GM21526 (cell line): ENCODE data around the gene DNAH14.
"Not testable (repeated sequence)": the region's sequence is repeated elsewhere in the genome, so short reads cannot be mapped to it uniquely, and the experiment has no call there.

ENCODE experiments used
- ATAC-seq: cut with Tn5 transposase; IDR thresholded peaks from one replicate; pipeline ENCODE4 v1.9.1; 2021; ENCODE audit warnings: moderate library complexity; ENCODE audit not compliant: unreplicated experiment, low FRiP score

The DNAH14 gene

DNA sequence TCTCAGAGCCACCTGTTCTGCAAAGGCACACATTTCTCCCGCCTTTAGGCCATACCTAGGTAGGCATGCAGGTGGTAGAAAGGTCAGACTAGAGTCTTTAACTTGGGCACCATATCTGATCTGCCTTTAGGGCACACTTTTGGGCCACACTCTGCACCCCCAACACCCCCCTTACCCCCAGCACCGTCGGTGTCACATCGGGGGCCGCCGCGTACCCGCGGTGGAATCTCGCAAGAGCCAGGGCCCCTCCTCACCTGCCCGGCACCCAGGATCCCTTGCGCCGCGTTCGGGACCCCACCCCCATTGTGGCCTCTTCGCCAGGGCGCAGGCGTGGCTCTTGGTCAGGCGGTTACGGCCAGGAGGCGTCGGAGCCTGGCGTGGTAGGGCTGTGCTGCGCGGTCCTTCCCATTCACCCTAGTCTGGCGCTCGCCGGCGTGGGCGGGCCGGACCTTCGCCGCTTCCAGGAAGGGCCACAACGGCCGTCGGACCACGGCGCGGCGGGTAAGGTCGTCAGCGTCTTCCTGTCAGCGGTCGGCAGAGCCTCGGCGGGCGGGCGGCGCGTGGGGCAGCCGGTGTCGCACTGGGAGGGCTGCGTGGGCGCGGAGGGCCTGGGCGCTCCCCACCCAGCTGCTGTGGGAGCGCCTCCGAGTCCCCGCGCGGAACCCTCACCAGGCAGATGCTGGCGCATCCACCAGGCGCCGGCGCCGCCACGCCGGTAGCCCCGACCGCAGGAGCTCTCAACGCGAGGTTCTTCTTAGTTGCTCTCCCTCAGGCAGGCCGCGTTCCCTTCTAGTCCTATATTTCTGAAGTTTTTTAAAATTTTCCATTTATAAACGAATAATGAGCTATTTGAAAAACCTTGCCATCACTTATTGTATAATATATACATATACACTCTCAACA is at the start of gene DNAH14:
DNAH14 (plus strand) TSS at position 341 of the 903 bp plus-strand sequence. CDS start 23,028 bp downstream, outside the sequence.
- ATAC-seq, result no peak

DNA sequence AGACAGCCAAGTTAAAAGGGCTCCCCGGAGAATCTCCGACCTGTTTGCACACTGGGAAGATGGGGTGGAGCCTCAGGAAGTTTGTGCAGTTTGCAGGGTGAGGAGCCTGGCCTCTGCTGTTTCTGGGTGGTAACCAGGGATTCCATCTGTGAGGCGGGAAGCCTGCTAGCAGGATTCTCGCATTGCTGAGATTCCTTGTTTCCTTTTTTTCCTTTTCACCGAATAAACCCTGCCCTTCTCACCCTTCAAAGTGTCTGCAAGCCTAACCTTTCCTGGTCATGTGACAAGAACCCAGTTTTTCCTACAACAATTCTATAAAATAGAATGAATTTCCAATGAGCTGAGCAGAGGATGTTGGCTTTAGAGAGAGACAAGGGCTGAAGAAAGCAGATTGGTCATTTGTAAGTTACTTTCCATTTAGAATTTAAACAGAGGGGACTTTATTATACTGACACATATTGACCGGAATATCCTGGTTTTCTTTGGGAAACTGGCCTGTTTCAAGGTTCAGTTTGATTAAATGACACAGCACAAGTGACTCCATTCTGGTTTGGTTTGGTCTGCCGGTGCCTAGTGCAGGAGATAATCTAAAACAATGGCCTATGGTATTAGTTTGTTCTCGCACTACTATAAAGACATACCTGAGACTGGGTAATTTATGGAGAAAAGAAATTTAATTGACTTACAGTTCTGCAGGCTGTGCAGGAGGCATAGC is 48.7 kb upstream of the DNAH14 start:
- no peak for ATAC-seq

DNA sequence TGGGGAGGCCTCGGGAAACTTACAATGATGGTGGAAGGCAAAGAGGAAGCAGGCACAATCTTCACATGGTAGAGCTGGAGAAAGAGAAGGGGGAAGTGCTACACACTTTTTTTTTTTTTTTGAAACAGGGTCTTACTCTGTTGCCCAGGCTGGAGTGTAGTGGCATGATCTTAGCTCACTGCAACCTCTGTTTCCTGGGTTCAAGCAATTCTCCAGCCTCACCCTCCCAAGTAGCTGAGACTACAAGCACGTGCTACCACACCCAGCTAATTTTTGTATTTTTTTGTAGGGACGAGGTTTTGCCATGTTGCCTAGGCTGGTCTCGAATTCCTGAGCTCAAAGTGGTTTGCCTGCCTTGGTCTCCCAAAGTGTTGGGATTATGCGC is 48.2 kb upstream of the DNAH14 start:
- ATAC-seq, result not testable (repeated sequence)

DNA sequence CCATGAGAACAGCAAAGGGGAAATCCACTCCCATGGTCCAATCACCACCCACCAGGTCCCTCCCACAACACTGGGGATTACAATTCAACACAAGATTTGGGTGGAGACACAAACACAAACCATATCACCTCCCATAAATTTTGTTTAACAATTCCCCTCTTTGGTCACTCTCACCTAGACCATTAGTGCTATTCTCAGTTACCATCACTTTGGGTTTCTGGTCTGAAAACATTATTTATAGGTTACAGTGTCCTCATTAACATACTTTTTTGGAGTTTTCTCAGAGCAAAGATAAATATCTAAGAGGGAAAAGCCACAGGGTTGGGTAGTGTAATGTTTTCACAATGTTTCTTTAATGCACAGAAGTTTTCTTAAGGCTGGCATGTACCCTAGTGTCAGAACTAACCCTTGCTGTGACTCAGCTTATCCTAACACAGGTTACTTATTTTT is 47.7 kb upstream of the DNAH14 start:
- no peak for ATAC-seq

DNA sequence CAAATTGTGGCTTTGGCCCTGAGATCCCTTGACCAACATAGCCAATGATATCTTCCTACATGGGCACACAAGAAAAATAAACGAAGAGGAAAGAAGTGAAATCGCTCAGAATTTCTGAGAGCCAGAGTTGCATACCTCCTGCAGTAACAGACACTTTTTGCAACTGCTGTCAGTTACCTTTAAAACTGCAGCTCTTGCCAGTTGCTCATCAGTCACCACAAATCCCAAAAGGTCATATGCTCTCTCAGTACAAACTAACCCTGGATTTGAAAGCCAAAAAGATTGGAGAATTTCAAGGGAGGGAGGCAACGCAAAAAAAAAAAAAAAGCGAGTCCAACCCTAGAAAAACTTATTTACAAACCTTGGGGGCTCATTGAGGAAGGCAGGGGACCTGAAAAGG is 47.2 kb upstream of the DNAH14 start:
- ATAC-seq, result no peak

DNA sequence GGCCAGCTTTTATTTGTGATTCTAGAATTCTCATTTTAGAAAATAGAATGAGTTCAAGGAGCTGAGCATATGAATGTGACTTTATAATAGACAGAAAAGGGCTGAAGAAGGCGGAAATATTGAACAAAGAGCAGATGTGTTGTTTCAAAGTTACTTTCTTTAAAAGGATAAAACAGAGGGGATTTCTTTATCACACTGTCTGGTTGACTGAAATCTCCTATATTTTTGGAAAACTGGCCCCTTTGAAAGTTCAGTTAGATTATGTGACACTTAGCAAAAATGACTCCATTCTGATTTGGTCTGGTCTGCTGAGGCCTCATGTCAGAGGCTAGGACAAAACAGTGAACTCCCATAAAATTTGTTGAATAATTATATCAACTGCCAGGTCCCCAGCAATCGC is 46.4 kb upstream of the DNAH14 start:
- no peak for ATAC-seq

DNA sequence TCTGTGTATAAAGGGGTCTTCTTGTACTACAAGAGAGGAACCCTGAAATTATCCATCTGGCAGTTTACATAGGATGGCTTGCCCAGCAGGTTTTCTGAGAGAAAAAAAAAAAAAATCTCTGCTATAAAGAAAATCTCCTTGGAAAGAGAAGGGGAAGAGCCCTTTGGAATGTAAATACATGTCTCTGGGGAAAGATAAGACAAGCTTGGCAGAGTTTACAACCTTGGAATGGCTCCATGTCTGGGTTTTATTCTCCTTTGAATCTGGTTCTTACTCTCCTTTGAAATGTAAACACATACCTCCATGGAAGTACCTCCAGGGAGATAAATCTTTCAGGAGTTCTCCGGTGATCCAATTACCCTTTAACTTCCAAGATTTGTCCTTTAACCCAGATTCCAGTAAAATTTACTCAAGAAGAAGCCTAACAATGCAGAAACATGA is 45.1 kb upstream of the DNAH14 start:
- no peak for ATAC-seq

DNA sequence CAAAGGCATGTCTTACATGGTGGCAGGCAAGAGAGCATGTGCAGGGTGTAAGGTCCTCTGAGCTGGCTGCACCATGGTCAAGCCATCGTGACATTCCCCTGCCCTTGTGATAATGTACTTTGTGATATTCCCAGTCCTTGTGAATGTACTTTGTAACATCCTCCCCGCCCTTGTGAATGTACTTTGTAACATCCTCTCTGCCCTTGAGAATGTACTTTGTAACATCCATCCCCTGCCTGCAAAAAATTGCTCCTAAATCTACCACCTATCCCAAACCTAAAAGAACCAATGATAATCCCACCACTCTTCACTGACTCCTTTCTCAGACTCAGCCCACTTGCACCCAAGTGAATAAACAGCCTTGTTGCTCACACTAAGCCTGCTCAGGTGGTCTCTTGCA is 44.1 kb upstream of the DNAH14 start:
- not testable (repeated sequence) for ATAC-seq

DNA sequence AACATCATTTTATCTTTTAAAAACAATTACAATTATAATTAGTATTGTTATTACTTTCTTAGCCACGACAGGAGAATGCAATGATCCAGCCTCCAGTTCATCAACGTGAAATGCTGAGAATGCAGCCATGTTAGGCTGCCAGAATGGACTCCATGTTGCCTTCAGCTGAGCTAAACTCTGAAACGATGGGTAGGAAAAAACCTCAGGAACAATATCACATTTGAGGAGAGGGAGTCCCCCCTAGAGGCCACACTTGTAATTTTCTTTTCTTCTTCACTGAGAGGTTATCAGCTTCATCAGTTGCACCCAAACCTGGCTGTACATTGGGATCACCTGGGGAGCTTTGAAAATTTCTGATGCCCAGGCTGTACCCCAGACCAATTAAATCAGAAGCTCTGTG is 34.6 kb upstream of the DNAH14 start:
- ATAC-seq, result no peak

DNA sequence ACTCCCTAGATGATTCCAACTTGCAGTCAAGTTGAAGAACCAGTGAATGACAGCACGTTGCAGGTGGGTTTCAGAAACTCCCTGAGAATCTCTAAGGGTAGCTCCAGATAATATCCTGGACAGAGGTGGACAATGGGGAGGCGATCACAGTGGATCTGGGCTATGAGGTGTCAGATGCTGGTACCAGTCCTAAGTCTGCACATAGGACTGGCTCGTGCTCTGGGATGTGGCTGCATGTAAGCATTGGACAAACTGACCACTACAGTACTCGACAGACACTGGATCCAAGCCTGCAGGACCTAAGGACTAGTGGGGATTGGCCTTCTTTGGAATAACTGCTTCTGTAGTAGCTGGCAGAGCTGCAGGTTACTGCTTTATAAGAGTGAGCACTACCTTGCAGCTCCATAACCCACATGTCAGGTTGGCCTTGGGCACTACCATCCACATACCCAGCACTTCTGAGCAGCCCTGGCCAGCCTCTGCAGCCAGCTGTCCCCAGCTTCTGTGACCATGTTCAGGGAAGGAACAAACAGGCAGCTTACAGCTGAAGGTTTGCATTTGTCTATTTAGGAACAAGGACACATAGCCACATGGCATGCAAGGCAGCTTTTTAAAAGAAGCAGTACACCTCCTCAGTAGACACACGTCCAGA is 33.2 kb upstream of the DNAH14 start:
- no peak for ATAC-seq

DNA sequence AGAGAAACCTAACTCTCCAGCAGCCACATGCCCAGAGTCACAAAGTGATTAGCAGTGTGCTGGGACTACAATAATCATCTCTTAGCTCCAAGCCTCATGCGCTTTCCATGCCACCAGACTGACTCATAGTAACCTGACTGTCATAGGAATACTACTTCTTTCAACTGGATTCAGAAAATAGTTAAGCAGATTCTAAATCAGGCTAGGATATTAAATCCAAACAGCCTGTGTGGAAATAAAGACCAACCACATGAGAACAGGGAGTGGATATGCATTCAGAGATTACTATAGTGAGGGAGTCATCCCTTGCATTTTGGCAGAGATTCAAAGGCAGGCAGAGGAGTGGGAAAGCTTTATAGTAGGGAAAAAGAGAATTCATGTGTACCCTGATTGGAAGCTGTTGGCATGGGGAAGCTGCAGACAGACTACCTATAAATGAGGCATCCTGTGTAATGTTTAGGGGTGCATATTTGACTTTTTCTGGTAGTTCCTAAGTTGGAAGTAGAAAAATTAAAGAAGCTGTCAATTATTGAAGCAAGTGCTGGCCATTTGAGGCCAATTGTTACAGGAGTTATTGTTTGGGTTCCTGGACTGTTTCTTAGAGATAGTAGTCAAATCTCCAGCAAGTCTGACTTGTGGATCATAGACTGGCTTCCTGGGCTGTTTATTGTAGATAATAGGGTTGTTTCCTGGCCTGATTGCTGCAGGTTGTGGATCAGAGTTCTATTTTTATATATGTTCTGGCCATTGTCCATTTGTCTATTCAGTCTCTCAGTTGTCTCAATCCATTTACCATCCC is 31.7 kb upstream of the DNAH14 start:
- no peak for ATAC-seq

DNA sequence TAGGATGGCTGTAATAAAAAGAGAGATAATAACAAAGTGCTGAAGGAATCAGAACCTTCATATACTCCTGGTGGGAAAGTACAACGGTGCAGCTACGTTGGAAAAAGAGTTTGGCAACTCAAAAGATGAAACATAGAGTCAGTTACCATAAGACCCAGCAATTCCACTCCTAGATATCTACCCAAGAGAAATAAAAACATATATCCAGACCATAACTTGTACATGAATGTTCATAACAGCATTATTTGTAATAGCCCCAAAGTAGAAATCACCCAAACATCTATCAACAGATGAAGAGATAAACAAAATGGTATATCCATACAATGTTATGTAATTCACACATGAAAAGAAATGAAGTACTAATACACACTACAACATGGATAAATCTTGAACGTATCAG is 30.5 kb upstream of the DNAH14 start:
- ATAC-seq, result no peak

DNA sequence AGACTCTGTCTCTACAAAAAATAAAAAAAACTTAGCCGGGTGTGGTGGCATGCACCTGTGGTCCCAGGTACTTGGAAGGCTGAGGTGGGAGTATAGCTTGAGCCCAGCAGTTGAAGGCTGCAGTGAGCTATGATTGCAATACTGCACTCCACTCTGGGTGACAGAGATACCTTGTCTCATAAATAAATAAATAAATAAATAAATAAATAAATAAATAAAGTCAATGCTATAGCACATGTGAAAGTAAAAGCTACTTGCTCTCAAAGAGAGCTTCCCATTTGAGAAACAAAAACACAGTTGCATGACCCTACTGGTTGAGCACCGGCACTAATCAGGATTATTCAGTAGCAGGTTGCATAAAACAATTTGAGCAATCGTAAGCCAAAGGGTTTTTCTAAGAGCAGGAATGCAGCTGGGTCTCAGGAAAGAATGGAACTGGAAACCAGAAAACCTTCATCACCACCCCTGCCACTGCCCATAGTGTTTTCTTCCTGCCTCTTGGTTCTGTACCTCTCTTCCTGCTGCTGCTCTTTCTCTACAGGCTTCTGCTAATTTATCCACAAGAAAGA is 29.3 kb upstream of the DNAH14 start:
- no peak for ATAC-seq

DNA sequence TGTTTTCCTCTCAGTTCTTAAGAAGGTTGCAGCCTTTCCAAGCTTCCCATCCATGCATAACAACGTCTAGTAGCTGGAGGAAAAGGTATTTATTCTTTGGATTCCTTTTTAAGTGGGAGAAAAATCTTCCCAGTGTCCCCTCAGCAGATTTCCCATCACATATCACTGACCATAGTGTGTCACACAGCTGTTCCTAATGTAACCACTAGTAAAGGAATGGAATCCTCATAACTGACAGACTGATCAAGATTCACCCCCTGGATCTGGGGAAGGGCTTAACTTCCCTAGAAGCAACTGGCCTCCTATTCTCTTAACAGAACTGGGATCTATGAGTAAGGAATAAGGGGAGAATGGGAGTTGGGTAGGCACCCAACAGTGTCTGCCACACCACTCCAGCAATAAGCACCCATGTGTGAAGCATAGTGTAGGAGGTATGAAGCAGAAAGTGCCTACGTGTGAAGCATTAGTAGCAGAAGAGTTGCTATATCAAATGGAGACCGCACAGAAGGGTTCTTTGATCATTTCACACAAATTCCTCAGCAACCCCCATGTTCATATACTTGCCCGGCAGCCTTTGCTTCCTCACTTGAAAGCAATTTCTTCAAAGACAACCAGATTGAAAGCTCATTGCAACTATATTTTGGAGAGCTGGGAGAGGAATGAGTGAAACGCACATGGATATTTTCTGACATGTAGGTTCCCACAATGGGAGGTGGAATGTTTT is 28.2 kb upstream of the DNAH14 start:
- ATAC-seq, result no peak

DNA sequence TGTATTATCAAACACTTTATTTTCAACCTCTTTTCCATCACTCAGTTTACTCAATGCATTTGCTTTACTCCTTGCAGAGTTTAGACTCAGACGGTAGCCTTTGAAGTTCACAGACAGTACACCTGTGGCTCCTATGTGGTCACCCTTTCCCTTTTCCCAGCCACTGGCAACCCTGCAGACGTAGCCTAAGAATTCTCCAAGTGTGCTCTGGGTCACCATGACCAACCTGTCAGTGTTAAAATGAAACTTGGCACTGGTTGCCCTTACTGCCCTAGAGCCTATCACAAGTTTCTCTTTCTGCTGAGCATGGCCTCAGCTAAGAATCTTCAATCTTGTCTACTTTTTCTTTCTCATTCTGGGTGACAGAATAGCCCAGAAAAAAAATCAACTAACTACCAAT is 25.5 kb upstream of the DNAH14 start:
- ATAC-seq, result no peak

DNA sequence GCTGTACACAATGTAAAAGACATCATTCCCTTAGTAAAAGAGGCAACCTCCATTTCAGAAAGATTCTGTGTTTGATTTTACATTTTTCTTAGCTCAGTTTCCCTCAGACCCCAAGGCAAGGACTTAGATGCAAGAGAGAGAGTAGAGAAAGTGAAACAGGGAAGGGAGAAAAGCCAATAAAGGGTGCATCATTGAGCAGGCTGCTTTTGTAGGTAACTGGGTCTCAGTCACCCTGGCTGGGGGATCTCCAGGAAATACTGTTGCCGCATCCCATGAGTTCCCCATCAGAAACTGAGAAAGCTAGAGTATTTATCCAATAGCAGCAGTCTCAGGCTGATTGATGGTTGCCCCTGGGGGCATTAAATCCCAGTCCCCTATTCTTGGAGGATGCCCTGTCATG is 23.1 kb upstream of the DNAH14 start:
- ATAC-seq, result no peak

DNA sequence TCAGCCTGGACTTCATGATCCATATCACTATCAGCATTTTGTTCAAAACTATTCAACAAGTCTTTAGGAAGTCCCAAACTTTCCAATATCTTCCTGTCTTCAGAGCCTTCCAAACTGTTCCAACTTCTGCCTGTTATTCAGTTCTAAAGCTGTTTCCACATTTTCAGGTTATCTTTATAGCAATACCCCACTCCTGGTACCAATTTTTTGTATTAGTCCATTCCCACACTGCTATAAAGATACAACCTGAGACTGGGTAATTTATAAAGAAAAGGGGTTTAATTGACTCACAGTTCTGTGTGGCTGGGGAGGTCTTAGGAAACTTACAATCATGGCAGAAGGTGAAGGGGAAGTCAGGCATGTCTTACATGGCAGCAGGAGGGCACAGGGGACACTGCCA is 18.3 kb upstream of the DNAH14 start:
- ATAC-seq, result no peak

DNA sequence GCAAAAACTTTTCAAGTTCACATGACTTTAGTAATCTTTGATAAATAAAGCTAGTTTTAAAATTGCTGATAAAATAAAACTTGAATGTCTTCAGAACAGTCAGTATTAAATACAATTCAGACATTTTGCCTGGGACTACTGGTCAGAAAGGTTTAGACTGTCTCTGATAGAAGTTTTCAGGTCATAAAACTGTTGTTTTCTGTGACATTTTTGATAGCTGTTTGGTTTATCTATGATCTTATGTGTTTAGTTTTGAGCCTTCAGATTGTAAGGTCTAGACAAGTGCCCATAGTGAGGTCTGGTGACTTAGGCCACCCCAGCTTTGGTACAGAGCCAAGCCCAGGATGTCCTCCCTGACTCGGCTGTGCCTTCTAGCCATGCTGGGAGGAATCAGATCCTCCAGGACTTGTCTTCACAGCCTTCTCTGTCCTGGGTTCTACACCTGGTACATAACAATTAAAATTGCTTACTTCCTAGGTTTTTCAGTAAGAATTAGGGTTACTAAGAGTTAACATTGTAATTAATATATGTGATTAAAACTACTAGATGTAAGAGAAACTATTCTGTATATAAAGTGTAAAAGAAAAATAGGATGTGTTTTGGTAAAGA is 15.1 kb upstream of the DNAH14 start:
- ATAC-seq, result no peak

DNA sequence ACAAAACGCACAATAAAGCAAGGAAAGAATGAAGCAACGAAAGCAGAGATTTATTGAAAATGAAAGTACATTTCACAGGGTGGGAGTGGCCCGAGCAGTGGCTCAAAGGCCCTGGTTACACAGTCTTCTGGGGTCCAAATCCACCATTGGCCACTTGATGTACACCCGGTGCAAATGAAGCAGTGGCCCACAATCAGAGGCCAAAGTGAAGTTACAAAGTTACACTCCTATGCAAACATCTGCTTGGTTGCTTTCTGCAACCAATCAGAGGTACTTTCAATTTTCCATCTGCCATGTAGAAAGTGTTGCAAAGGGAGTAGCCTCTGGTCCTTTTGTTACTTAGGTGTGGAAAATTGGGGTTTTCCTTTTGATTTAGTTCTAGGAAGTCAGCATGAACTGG is 10.0 kb upstream of the DNAH14 start:
- ATAC-seq, result no peak
